Myocyte (in vitro differentiated cells): Measurements from ENCODE around the gene ERP27. TPM values are rescaled to one million over a fixed set of nuclear protein-coding genes. Genes with fewer than 3 reads are reported as not detected.

Source experiments
- DNase-seq: peaks from one replicate; pipeline ENCODE4 v3.0.0-alpha.2; 2012; ENCODE audit warnings: low read depth
- total RNA-seq: library from RNA; depleted of rRNA; stranded (reverse); fragments of >200 nt; gene quantifications from 2 replicates; pipeline ENCODE4 v1.2.3, GENCODE V29; 2014

Gene ERP27
- total RNA-seq, 1 donor from 2014 or later = not detected

DNA sequence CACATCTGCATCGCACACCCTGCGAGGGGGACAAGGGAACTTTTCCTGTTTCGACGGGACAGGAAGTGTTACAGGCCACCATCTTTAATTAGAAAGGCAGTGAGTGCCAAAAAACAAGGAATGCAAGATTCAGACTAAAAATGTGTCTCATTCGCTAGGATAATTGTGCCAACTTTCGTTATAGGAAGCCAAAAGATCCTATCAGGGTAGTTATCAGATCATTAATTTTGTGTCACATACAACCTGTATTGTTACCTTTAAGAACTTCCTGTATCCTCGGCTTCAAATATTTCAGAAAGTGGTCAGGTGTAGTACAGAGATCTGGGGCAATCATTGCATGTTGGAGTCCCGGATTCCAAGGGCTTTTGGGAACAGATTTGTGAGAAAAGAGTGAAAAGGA is 33.5 kb downstream of the ERP27 start:
- DNase-seq = no peak

DNA sequence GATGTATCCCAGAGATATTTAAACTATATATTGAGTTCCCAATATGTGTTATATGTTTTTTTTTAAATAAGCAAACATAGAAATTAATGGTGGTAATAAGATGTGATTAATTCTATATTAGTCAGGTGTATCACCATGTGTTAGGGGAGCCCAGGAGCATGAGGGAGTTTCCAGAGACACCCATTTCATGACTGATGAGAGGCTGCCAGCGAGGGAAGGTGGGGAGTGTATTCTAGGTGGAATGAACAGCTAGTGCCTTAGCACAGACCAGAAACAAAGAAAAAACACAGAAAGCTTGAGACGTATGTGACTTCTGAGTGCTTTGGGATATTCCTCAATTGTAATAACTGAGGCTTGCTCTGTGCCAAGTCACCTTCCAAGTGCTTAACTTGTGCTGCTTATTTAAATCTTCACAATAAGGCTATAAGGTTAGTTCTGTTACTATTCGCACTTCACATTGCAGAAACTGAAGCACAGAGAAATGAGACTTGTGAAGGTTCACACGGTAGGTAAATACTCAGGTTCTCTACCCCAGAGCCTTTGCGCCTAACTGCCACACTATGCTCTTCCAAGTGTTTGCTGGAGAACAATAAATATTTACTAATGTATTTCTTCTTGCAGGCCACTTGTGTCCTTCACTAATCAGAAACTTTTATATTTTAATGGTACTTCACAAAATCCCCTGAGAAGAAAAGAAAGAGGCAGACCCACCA is 34.8 kb downstream of the ERP27 start:
- no peak for DNase-seq

DNA sequence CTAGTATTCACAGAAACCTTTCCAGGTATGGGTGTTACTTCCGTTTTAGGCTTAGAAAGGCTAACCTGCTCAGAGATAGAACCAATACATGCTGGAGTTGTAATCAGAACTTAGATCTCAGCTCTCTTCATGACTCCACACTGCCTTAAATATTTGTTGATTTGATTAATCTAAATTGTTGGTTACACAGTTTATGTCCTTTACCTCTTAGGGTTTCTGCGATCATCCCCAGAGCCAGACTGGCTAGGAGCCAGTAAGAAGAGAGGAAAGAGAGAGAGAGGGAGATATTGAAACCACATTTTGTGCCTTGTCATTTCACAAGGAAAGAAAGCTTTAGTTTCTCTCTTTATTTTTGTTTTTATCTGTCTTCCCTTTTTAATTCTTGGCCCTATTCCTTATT is 35.9 kb downstream of the ERP27 start:
- DNase-seq = no peak

DNA sequence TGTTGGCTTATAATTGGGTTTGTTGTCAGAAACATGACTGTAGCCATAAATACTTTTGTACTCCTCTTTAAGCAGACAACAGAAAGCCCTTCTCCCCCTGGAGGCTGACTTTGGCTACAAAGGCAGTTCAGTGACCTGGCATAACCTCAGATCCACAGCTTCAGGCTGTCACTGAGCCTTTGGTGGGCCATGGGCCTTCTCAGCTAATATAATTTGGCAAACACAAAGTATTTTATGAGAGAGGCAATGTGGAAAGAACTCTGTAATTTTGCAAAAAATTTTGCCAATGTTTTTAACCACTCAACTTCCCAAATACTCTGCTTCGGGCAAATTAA is 37.1 kb downstream of the ERP27 start:
- no peak for DNase-seq

DNA sequence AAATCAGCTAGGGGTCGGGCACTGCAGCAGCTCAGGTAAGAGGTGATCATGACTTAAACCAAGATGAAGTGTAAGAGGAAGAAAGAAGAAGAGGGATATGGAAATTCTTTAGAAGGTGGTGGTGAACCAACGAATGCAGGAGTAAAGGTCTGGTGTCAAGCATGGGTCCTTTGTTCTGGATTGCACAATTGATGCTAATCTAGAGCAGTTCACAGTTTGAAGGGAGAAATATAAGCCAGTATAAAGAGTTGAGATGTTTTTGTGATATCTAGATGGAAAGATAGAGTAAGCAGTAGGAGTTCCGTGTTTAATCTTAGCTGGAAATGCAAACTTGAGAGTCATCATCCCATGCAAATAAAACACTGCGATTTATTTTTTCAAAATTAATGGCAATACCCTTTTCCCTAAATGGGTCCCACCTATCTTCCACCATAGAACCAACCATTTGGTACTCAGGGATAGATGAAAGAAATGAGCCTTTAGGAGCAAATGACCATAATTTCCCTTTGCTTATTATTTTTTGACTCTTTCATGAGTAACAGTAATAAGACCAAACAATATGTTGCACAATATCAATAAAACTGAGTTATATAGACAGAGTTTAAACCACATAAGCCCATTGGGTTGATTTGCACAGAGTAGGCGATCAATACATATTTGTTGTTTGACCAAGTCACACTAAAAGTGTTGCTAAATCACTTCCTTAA is 37.7 kb downstream of the ERP27 start:
- DNase-seq = no peak

DNA sequence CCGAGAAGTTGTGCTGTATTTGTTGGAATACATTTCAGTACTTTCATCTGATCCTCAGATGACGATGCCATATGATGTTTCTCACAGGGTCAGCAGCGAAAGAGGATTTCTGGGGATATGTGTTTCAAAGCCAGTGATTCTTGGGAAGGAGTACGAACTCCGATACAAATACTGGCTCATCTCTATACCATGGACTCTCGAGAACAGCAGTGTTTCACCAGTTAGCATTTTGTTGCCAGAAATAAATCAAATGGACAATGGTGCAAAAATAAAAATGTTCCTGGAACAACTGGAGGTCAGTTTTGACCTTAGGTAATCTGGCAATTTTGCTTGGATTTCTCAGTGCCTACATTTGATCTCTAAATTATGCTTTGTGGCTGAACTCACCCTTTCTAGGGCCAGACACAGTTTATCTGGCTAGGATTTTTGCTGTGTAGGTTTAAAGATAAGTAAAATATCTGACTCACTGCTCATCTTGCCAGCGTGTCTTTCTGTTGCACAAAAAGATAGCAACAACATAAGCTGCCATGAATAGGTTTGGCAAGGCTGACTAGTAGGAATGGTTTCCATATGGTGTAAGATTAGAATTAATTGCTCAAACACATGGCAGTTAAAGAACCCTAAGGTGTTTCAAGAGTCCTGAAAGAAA is 41.7 kb downstream of the ERP27 start:
- no peak for DNase-seq

DNA sequence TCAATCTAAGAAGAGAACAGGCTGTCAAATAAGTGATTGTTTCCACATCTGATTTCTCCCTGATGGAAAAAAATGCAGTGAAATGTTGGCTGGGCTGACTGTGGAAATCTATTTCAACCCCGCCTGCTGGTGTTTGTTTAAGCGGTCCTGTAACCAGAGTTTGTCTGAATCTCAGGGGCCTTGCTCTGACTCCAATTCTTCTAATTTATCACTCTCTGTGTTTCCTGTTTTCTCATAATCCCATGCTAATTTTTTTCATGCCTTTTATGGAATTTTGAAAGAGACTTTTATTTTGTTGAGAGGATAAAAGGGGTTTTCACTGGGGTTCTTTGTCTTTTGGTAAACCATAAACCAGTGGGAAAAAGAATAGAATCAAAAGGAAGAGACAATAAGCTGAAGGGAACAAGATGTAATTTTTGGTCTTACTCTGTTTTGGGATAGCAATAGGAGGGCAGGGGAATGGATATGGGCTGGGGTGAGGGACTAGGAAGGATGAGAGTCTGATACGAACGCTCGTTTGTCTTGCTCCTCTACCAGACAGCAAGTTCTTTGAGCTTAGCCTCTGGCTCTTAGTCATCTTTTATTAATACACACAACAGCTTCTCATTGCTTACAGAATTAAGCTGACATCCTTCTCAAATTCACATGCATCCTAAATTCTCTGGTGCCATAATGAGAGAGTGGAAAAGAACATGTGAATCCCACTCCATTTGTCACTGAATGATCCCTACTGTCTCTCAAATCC is 44.7 kb downstream of the ERP27 start:
- DNase-seq = no peak

DNA sequence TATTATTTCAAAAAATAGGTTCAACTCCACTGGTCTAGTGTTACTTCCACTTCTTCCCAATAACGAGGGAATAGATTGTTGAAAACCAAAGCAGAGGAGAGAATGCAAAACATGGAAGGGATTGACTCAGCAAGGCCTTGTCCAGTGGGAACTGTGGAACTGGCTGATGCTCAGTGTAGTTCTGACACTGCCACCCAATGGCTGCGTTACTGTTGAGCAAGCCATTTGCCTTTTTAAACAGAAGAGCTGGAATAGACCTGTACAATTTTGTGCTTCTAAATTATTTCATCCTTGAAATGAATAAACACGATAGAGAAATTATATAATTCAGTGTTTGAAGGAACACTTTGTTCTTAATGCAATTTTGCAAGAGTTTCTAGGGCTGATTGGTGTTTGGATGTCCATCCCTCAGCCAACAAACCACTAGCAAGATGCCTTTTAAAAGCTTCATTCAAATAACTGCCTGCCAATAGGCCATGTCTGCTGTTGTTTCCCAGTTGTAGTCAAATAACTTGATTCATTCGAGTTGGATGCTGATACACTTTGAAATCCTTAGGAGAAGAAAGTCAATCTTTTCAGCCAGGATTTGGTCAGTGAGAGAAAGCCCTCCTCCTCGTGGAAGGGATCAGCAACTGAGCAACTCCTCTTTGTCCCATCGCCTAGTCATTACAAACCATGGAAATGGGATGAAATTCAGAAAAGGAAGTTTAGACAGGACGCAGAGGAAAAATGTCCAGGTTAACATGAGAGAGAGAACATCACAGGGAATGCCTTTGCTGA is 45.4 kb downstream of the ERP27 start:
- peak; percentile 18 for DNase-seq

DNA sequence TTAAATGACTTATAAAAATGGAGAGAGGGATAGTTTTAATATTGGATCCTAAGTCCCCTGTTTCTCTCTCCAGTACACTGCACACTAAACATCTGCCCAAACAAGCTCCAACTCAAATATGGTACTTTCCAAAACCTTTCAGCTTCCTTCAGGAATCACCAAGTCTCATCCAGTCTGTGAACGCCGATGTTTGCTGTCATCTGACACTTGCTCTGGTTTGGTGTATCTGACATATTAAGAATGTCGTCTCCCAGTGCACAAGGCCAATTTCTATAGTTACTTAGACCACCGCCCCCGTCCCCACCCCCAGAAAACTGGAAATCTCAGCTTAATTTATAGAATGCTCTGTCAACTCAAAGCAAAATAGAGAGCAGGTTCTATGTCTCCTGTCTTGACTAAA is 47.6 kb downstream of the ERP27 start:
- DNase-seq = no peak

DNA sequence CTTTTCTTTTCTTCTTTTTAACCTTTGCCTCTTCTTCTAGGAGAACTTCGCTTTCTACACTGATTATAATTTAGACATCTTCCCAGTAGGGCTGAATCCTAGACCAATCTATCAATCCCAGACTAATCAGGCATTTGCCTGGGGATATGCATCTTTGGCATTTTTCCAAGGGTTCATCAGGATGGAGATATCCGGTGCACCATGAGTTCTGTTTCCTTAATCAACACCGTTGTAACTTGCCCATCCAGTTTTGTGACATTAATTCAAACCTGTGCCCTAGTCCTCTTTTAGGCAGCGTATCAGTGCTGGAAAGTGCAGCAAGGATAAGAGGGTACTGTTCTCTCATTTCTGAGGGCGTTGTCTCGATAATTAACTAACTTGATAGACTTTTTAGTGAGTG is 52.1 kb downstream of the ERP27 start:
- no peak for DNase-seq

DNA sequence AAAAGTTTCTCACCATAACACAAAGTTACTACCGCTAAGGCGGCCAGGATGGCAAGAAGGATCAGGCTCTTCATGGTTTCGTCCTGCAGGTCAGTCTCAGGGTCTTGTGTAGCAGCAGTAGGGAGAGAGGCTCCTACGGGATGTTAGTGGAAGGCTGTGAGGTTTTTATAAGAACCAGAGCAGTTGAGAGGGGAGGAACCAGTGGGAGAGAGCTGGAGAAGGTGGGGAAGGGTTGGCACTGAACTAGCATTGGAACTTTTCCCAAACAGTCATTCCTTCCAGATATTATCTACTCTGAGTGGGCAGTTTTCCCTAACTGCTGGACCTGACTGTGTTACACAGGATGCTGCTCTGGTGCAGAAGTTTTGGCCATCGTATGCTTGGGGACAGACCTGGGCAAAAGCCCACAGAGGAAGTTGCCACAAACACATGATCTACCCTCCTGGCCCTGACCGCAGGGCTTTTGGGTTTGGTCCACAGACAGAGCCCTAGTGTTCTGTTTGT is 52.6 kb downstream of the ERP27 start, which contains the start of gene MGP:
MGP (minus strand) TSS at position 137 of the 504 bp plus-strand sequence; CDS start at position 74, 63 bp downstream.
- DNase-seq = peak; percentile 23

DNA sequence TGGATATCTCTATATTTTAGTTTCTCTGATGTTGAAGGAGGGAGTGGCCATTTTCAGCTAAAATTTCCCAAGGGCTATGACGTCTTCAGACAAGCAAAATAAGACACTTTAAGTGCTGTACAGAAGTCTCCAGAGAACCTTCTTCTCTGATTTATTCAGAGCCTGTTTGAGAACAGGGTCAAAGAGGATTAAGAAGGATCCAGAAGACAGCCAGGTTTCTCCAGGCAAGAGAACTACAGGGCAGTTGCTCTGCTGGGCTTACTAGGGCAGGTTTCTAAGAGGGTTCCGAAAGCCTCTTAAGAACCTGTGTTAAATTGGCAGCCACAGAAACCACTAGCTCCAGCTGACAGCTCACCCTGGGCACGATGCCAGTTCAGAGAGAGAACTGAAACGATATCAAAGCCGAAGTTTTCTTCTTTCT is 53.9 kb downstream of the ERP27 start:
- DNase-seq = peak; percentile 90

DNA sequence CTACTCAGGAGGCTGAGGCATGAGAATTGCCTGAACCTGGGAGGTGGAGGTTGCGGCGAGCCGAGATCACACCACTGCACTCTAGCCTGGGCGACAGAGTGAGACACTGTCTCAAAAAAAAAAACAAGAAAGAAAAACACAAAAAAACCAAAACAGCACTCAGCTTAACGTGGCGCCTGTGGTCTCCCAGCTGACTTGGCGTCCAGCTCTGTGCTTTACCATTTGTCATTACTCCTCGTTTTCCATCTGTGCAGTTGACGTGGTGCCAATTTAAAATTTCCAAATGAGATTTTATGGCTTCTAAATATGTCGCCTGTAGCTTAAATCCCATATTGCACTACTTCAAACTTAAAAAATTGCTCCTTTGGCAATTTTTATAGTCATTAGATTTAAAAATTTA is 54.7 kb downstream of the ERP27 start:
- DNase-seq = no peak

DNA sequence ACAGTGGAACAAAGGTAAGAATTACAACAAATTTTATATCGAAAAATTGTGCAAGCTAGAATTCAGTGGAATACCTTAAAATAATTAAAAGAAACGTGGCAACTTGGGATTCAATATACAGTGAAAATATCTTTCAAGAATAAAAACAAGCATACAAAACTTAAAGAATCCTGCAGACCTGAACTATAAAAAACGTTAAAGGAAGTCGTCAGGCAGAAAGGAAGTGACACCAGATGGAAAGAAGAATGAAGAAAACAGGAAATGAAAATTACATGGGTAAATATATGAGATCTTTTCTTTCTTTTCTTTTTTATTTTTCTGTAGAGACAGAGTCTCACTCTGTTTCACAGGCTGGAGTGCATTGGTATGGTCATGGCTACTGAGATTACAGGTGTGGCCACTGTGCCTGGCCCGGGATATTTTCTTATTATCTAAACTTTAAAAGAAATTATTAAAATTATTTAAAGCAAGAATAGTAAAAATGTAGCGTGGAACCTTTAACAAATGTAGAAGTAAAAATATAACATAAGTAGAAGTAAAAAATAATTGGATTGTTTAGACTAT is 57.4 kb downstream of the ERP27 start:
- no peak for DNase-seq

DNA sequence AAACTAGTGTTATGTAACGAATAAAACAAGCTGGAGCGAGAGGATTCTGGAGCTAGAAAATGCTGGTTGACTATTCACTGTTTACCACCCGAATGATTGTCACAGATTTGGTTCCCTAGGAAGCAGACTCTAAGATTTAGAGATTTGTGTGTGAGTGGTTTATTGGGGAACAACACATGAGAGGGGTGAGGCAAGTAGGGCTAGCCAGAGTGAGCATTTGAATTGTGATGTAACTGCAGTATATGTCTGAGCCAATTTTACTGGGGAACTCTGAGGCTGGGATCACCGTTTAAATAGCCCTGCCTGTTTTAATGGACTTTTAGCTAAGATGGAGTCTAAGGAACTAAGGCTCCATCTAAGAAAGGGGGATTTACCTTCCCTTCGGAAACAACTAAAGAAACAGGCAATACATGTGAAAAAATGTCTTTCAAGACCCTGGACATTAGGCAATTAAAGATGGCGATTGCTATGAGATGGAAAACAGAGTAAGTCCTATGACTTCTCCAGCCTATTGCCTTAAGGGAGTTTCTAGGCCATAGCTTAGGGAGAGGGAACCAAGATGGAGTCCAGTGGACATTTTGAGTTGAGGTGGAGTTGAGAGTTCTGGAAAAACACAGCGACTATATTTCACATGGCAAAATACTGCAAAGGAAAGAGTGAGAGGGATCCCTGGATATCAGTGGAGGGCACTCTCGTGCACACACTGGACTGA is 59.0 kb downstream of the ERP27 start:
- no peak for DNase-seq

DNA sequence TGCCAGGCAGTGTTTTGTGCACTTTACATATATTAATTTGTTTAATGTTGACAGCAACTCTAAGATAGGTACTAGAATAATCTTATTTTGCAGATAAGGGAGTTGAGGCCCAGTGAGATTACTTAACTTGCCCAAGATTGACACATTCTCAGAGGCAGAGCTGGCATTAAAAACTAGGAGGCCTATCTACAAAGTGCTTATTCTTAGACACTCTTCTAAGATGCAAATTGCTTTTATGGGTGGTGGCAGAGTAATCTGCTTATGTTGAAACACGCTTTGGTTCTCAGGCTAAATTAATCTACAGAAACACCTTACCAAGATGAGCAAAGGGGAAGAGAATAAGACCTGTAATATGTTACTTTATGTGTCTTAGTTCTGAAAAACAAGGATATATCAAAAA is 59.8 kb downstream of the ERP27 start:
- DNase-seq = no peak

DNA sequence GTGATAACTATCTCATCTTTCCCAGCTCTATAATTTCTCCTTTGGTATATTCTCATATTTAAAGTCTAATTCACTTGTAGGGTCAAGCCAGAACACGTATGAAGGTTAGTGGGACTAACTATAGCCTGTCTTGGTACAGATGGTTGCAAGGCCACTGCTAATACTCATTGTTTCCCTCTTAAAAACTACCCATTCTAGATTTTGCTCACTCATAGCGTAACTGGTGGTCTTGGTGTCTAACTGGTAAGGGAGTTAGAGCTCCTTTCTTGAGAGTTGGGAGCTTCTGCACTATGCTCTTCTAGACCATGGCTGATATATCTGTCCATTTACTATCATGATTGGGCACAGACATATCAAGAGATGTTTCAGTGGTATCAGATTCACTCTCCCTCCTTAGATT is 61.5 kb downstream of the ERP27 start:
- no peak for DNase-seq

DNA sequence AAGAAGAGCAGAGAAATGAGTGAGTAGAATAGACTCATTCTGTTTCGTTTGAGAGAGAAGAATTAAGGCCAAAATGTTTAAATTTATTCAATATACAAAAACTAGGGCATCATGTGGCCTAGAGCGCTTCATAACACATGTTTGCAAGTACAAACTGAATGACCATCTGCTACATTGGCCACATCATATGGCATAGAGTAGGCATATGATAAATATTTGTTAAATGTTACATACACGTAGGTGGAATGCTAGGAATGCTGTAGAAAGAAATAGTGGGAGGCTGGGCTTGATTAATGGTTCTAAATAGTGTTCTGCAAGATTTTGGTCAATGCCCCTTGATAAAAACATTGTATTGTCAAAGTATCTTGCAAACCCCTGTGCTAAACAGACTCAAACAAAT is 63.5 kb downstream of the ERP27 start:
- DNase-seq = no peak

DNA sequence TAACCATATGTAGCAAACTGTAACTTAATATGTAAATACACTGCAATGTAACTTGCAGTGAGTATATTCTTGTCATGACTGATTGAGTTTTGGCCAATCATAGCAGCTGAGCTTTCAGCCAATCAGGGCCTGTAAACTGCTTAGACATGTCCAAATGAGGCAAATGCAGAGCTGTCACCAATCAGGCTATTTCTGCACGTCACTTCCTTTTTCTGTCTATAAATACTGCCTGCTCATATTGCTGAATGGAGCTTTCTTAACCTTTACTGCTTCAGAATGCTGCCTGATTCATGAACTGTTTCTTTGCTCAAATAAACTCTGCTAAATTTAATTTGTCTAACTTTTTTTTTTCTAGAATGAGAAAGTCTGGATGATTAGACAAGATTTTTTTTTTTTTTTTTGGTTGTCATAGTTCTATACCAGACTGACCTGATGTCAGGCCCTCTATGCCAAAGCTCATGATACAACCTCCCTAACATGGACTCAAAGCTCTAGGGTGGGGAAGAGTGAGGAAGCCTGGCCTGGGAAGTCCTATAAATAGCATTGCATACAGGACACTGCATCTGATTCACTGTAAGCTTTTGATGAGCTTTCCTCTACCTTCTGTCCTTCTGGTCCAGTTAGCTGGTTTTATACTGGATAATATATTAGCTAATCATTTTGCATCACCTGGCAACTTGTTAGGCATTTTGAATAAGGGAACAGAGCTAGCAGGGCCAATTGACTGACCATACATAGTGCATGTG is 64.7 kb downstream of the ERP27 start:
- DNase-seq = no peak
